ENCODE results near the gene FAM131C.

FAM131C gene

DNA sequence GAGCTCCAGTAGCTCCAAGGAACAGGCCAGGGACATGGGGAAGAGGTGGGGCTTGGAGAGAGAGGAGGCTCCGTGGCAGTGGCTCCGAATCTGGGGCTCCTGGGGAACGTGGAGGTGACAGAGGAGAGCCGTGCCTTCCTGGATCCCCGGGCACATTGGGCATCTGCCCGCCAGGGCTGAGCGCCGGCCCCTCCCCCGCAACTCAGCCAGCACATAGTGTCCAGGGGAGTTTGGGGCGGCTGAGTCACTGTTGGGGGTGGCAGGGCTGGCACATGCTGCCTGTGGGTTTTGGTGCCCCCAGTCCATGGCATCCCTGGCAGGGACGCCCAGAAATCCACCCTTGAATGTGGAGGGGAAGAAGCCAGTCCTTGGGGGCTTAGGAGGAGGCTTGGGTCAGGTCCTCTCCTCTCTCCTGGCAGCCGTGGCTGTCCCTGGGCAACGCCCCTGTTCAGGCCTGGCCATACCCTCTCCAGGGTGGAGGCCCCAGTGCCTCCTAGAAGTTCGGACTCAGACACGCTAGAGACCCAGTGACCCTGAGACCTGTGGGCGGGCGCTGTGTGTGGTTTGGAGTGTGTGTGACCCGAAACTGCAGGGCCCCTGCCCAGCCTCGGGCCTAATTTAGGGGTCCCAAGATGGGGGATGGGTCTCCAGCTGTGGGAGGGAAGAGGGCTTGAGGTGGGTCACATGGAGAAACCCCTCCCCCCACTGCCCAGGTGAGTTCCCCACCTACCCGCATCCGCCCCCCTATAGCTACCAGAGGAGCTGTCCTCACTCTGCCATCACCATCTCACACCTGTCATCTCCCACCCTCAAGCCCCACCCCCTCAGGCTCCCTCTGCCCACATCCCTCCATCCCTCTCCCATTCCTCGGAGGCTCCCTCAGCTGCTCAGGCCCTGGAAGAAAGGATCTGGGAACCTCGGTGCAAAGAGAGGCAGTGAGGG is 57.2 kb downstream of the FAM131C start:
- DNase-seq (ENCODE audit: low read depth) = no peak
- no peak overlapping the region for H3K4me3 ChIP-seq (ENCODE audit: low read length)
- no peak for TF ChIP-seq CTCF (IDR thresholded peaks at IDR 0.05; ENCODE audit: insufficient read depth, low read depth, low read length, missing control alignments)

GRCh38 chr1:16015491-16015890 is 58.0 kb downstream of the FAM131C start:
- DNase-seq (ENCODE audit: low read depth) = no peak
- no peak for TF ChIP-seq CTCF (IDR thresholded peaks at IDR 0.05; ENCODE audit: insufficient read depth, low read depth, low read length, missing control alignments)
- H3K4me3 ChIP-seq (ENCODE audit: low read length) = no peak overlapping the region

GRCh38 chr1:16014509-16015482 is 58.7 kb downstream of the FAM131C start:
- no peak for TF ChIP-seq CTCF (IDR thresholded peaks at IDR 0.05; ENCODE audit: insufficient read depth, low read depth, low read length, missing control alignments)
- DNase-seq (ENCODE audit: low read depth) = no peak
- no peak overlapping the region for H3K4me3 ChIP-seq (ENCODE audit: low read length)

DNA sequence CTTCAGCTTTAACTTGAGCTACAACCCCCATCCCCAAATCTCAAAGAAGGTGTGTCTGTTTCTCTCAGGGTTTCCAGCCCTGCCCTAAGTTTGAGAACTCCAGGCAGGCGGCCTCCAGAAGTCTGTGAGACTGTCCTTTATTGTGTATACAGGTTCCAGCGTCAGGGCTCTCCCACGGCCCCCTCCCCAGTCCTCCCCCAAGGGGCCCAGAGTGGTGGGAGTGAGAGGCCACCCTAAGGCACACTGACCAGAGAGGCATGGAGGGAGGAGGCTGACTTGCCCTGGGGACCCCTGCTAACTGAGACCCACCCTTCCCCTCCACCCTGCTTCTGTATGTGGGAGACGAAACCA is 59.6 kb downstream of the FAM131C start:
- no peak for TF ChIP-seq CTCF (IDR thresholded peaks at IDR 0.05; ENCODE audit: insufficient read depth, low read depth, low read length, missing control alignments)
- DNase-seq (ENCODE audit: low read depth) = no peak
- H3K4me3 ChIP-seq (ENCODE audit: low read length) = no peak overlapping the region

DNA sequence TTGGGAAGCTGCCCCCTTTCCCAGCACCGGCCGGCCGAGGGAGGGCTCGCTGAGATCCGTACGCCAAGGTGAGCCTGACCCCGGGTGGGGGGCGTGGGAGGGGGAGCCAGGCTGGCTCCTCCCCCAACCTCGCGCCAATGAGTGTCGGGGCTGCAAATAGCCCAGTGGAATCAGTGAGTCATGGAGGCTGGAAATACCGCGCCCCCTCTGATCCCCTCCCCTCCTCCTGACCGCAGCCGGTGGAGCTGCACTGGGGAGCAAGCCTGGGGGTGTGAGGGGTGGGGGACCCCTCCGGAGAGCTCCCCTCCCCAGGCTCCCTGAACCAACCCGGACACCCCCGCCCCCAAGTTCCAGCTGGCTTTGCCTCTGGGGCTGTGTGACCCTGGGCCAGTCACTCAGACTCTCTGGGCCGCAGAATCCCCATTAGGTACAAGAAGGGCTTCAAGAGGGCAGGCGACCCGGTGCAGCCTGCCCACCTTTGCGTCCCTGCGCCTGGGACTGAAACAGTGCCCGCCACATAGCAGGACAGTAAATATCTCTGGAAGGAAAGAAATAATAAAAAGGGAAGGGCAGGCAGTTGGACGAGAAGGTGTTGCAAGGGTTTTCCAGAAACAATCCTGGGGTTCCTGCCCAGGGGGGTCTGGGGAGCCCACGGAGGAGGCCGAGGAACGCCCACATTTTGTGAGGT is 60.1 kb downstream of the FAM131C start:
- DNase-seq (ENCODE audit: low read depth) = peak; percentile 48
- TF ChIP-seq CTCF (IDR thresholded peaks at IDR 0.05; ENCODE audit: insufficient read depth, low read depth, low read length, missing control alignments) = no peak
- no peak overlapping the region for H3K4me3 ChIP-seq (ENCODE audit: low read length)

- DNase-seq (ENCODE audit: low read depth) = peak; percentile 59
- TF ChIP-seq CTCF (IDR thresholded peaks at IDR 0.05; ENCODE audit: insufficient read depth, low read depth, low read length, missing control alignments) = no peak
- H3K4me3 ChIP-seq (ENCODE audit: low read length) = no peak overlapping the region
Observed at GRCh38 chr1:16012590-16013219, 60.7 kb downstream of the FAM131C start.
